HEK293 (cell line): ENCODE results near the gene C2orf76.

Experiments used
- YY2 ChIP-seq: fragments of 450-650 bp; formaldehyde crosslinking; IDR thresholded peaks from 2 replicates; pipeline ENCODE4 v1.5.1; 2016; ENCODE audit warnings: missing biosample characterization, missing genetic modification characterization
- ZBTB7A ChIP-seq: fragments of 450-650 bp; formaldehyde crosslinking; IDR thresholded peaks from 2 replicates; pipeline ENCODE4 v1.5.1; 2016; ENCODE audit warnings: low read depth, missing biosample characterization, missing genetic modification characterization
- ZNF138 ChIP-seq: fragments of 450-650 bp; formaldehyde crosslinking; IDR thresholded peaks from 2 replicates; pipeline ENCODE4 v1.5.1; 2016; ENCODE audit warnings: missing biosample characterization, missing genetic modification characterization, borderline replicate concordance
- ZNF37A ChIP-seq: fragments of 450-650 bp; IDR thresholded peaks from 2 replicates; pipeline ENCODE4 v1.5.1; 2018; ENCODE audit warnings: missing biosample characterization, missing genetic modification characterization
- ZNF433 ChIP-seq: fragments of 450-650 bp; formaldehyde crosslinking; IDR thresholded peaks from 2 replicates; pipeline ENCODE4 v1.5.1; 2016; ENCODE audit warnings: missing biosample characterization, missing genetic modification characterization, low read depth
- ZNF510 ChIP-seq: fragments of 450-650 bp; formaldehyde crosslinking; IDR thresholded peaks from 2 replicates; pipeline ENCODE4 v1.5.1; 2018; ENCODE audit warnings: mild to moderate bottlenecking, missing genetic modification characterization, missing biosample characterization; ENCODE audit not compliant: insufficient replicate concordance
- ZNF561 ChIP-seq: fragments of 450-650 bp; IDR thresholded peaks from 2 replicates; pipeline ENCODE4 v1.5.1; 2018; ENCODE audit warnings: missing biosample characterization, missing genetic modification characterization, borderline replicate concordance
- ZNF785 ChIP-seq: fragments of 450-650 bp; formaldehyde crosslinking; IDR thresholded peaks from 2 replicates; pipeline ENCODE4 v1.5.1; 2016; ENCODE audit warnings: missing biosample characterization, missing genetic modification characterization
- TF ChIP-seq, protein P1 (sequence below): fragments of 450-650 bp; formaldehyde crosslinking; IDR thresholded peaks from 2 replicates; pipeline ENCODE4 v1.5.1; 2016; ENCODE audit warnings: missing biosample characterization, missing genetic modification characterization
- TF ChIP-seq, protein P2 (sequence below): fragments of 450-650 bp; IDR thresholded peaks from 2 replicates; pipeline ENCODE4 v1.5.1; 2018; ENCODE audit warnings: missing biosample characterization, mild to moderate bottlenecking, missing genetic modification characterization
- TF ChIP-seq, protein P3 (sequence below): fragments of 450-650 bp; formaldehyde crosslinking; conservative IDR thresholded peaks from 2 replicates; pipeline ENCODE4 v1.5.1; 2016; ENCODE audit warnings: low read depth, missing biosample characterization, missing genetic modification characterization
- TF ChIP-seq, protein P4 (sequence below): fragments of 450-650 bp; formaldehyde crosslinking; IDR thresholded peaks from 2 replicates; pipeline ENCODE4 v1.5.1; 2016; ENCODE audit warnings: missing biosample characterization, missing genetic modification characterization

DNA sequence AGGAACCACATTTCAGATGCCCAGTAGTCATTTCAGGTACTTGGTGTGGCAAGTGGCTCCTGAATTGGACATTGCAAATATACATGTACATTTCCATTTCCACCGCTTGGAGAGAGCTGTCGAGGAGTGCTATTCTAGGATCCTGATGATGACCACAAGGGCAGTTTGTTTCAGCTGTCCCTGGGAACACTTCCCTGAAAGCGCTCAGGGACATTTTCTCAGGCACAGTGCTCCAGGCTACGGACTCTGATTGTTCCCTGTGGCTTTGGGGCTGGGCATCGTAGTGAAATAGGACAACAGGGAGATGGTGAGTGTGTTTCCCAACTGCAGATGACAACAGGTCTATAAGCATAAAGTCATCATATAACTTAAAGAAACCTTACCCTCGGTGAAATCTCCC, 3.2 kb upstream of the C2orf76 start:
- TF ChIP-seq, protein P1, sequence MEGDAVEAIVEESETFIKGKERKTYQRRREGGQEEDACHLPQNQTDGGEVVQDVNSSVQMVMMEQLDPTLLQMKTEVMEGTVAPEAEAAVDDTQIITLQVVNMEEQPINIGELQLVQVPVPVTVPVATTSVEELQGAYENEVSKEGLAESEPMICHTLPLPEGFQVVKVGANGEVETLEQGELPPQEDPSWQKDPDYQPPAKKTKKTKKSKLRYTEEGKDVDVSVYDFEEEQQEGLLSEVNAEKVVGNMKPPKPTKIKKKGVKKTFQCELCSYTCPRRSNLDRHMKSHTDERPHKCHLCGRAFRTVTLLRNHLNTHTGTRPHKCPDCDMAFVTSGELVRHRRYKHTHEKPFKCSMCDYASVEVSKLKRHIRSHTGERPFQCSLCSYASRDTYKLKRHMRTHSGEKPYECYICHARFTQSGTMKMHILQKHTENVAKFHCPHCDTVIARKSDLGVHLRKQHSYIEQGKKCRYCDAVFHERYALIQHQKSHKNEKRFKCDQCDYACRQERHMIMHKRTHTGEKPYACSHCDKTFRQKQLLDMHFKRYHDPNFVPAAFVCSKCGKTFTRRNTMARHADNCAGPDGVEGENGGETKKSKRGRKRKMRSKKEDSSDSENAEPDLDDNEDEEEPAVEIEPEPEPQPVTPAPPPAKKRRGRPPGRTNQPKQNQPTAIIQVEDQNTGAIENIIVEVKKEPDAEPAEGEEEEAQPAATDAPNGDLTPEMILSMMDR (tag by site-specific recombination), result no peak
- TF ChIP-seq ZNF433 (tag by site-specific recombination) (no peak), ZBTB7A (tag by site-specific recombination) (no peak), ZNF785 (tag by site-specific recombination) (no peak), ZNF561 (tag by site-specific recombination) (no peak), ZNF510 (no peak), ZNF138 (tag by site-specific recombination) (no peak), ZNF37A (tag by site-specific recombination) (no peak), YY2 (tag by site-specific recombination) (no peak)
- TF ChIP-seq, protein P2, sequence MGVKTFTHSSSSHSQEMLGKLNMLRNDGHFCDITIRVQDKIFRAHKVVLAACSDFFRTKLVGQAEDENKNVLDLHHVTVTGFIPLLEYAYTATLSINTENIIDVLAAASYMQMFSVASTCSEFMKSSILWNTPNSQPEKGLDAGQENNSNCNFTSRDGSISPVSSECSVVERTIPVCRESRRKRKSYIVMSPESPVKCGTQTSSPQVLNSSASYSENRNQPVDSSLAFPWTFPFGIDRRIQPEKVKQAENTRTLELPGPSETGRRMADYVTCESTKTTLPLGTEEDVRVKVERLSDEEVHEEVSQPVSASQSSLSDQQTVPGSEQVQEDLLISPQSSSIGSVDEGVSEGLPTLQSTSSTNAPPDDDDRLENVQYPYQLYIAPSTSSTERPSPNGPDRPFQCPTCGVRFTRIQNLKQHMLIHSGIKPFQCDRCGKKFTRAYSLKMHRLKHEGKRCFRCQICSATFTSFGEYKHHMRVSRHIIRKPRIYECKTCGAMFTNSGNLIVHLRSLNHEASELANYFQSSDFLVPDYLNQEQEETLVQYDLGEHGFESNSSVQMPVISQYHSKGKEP, result no peak
- TF ChIP-seq, protein P3, sequence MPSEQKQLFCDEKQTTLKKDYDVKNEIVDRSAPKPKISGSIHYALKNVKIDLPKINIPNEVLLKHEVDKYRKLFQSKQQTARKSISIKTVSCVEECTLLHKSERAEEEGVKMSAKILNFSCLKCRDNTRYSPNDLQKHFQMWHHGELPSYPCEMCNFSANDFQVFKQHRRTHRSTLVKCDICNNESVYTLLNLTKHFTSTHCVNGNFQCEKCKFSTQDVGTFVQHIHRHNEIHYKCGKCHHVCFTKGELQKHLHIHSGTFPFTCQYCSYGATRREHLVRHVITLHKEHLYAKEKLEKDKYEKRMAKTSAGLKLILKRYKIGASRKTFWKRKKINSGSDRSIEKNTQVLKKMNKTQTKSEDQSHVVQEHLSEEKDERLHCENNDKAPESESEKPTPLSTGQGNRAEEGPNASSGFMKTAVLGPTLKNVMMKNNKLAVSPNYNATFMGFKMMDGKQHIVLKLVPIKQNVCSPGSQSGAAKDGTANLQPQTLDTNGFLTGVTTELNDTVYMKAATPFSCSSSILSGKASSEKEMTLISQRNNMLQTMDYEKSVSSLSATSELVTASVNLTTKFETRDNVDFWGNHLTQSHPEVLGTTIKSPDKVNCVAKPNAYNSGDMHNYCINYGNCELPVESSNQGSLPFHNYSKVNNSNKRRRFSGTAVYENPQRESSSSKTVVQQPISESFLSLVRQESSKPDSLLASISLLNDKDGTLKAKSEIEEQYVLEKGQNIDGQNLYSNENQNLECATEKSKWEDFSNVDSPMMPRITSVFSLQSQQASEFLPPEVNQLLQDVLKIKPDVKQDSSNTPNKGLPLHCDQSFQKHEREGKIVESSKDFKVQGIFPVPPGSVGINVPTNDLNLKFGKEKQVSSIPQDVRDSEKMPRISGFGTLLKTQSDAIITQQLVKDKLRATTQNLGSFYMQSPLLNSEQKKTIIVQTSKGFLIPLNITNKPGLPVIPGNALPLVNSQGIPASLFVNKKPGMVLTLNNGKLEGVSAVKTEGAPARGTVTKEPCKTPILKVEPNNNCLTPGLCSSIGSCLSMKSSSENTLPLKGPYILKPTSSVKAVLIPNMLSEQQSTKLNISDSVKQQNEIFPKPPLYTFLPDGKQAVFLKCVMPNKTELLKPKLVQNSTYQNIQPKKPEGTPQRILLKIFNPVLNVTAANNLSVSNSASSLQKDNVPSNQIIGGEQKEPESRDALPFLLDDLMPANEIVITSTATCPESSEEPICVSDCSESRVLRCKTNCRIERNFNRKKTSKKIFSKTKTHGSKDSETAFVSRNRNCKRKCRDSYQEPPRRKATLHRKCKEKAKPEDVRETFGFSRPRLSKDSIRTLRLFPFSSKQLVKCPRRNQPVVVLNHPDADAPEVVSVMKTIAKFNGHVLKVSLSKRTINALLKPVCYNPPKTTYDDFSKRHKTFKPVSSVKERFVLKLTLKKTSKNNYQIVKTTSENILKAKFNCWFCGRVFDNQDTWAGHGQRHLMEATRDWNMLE (tag by site-specific recombination), result no peak
- TF ChIP-seq, protein P4, sequence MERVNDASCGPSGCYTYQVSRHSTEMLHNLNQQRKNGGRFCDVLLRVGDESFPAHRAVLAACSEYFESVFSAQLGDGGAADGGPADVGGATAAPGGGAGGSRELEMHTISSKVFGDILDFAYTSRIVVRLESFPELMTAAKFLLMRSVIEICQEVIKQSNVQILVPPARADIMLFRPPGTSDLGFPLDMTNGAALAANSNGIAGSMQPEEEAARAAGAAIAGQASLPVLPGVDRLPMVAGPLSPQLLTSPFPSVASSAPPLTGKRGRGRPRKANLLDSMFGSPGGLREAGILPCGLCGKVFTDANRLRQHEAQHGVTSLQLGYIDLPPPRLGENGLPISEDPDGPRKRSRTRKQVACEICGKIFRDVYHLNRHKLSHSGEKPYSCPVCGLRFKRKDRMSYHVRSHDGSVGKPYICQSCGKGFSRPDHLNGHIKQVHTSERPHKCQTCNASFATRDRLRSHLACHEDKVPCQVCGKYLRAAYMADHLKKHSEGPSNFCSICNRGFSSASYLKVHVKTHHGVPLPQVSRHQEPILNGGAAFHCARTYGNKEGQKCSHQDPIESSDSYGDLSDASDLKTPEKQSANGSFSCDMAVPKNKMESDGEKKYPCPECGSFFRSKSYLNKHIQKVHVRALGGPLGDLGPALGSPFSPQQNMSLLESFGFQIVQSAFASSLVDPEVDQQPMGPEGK (tag by site-specific recombination), result no peak
